ENCODE measurements around the gene TMEM168. TPM values are rescaled to one million over a fixed set of nuclear protein-coding genes. Genes with fewer than 3 reads are reported as not detected.

TMEM168 gene
- total and polyA plus RNA-seq, 2 of the 13 experiments (the other 11 are each of a cell fraction or from before 2014, with no cell fraction given), result 8.7 to 15.7 TPM

DNA sequence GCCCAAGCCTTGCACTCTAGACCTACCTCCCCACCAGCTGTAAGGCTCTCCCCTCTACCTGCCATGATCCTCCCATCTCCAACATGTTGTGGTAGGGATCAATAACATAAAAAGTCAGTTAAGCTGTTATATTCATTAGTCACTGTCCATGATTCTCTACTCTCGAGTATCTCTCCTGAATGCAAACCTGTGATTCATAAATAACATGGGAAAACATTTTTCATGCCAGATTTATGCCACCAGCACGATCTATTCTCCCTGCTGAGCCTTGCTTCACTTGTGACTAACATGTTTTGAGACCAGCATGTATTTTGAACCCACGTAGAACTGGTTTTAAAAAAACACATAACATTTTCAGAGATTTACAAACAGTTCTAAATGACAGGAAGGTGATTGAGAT lies 30.3 kb downstream of the TMEM168 start:
- intact Hi-C loops (cut with micrococcal nuclease; ENCODE audit: unreplicated experiment), result no loop called here
- POLR2A ChIA-PET, result no interaction called here
- Histone ChIP-seq H3K4me1 (ENCODE audit: insufficient read depth, low read length) (no peaks in the 10 kb centered on the region), H3K4me2 (ENCODE audit: low read depth, low read length) (no peak overlapping the region), H3K27ac (ENCODE audit: extremely low read length, insufficient read depth, low read length) (no peak overlapping the region), H3K9me3 (ENCODE audit: low read length) (no peaks in the 10 kb centered on the region), H4K20me1 (ENCODE audit: insufficient read depth, low read length) (no peaks in the 10 kb centered on the region), H3K79me2 (ENCODE audit: insufficient read depth, low read length) (no peaks in the 10 kb centered on the region), H3K4me3 (replicated peaks in 1 of 3; ENCODE audit: insufficient read depth in 1 of 3, low read depth in 2 of 3, low read length in 3 of 3) (no peak overlapping the region), H2AFZ (ENCODE audit: low read length) (no peak overlapping the region), H3K36me3 (replicated peaks in 1 of 2; ENCODE audit: control insufficient read depth in 1 of 2, insufficient read depth in 2 of 2, low read length in 2 of 2) (no peaks in the 10 kb centered on the region), H3K27me3 (ENCODE audit: control insufficient read depth in 1 of 2, insufficient read depth in 2 of 2, low read length in 2 of 2) (no peaks in the 10 kb centered on the region; a peak in 1 of 5 replicates), H3K9ac (ENCODE audit: insufficient read depth, low read depth, low read length) (no peak overlapping the region)
- DNase-seq (ENCODE audit: low spot score), result no peak
- ATAC-seq, result no peak
- FAIRE-seq, result no peak
- WGBS (ENCODE audit: low lambda C conversion rate), result 18% methylated on average over 3 of the region's 3 CpGs
- TF ChIP-seq MIER3 (CRISPR knock-in tag; IDR thresholded peaks at IDR 0.05; ENCODE audit: borderline replicate concordance), result no peak
- no peak for TF ChIP-seq ZNF10 (CRISPR knock-in tag; IDR thresholded peaks at IDR 0.05; ENCODE audit: borderline replicate concordance, low read depth)
- TF ChIP-seq, protein P1, sequence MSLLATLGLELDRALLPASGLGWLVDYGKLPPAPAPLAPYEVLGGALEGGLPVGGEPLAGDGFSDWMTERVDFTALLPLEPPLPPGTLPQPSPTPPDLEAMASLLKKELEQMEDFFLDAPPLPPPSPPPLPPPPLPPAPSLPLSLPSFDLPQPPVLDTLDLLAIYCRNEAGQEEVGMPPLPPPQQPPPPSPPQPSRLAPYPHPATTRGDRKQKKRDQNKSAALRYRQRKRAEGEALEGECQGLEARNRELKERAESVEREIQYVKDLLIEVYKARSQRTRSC (CRISPR knock-in tag; IDR thresholded peaks at IDR 0.05; ENCODE audit: low read depth), result no peak
- no peak for TF ChIP-seq TGIF2 (CRISPR knock-in tag; IDR thresholded peaks at IDR 0.05)
- TF ChIP-seq SRSF1 (optimal IDR thresholded peaks at IDR 0.05; ENCODE audit: low read depth, low read length), result no peak
- TF ChIP-seq POLR2A (IDR thresholded peaks at IDR 0.05; ENCODE audit: insufficient read depth in 1 of 2, low read depth in 2 of 2, low read length in 2 of 2), result no peak
- TF ChIP-seq THYN1 (CRISPR knock-in tag; IDR thresholded peaks at IDR 0.05; ENCODE audit: borderline replicate concordance, low read depth), result no peak
- TF ChIP-seq ZFP36L2 (CRISPR knock-in tag; IDR thresholded peaks at IDR 0.05), result no peak
- no peak for TF ChIP-seq SPEN (CRISPR knock-in tag; IDR thresholded peaks at IDR 0.05; ENCODE audit: low read depth)
- TF ChIP-seq, protein P2, sequence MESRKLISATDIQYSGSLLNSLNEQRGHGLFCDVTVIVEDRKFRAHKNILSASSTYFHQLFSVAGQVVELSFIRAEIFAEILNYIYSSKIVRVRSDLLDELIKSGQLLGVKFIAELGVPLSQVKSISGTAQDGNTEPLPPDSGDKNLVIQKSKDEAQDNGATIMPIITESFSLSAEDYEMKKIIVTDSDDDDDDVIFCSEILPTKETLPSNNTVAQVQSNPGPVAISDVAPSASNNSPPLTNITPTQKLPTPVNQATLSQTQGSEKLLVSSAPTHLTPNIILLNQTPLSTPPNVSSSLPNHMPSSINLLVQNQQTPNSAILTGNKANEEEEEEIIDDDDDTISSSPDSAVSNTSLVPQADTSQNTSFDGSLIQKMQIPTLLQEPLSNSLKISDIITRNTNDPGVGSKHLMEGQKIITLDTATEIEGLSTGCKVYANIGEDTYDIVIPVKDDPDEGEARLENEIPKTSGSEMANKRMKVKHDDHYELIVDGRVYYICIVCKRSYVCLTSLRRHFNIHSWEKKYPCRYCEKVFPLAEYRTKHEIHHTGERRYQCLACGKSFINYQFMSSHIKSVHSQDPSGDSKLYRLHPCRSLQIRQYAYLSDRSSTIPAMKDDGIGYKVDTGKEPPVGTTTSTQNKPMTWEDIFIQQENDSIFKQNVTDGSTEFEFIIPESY (CRISPR knock-in tag; IDR thresholded peaks at IDR 0.05), result no peak
- TF ChIP-seq ZNF260 (CRISPR knock-in tag; IDR thresholded peaks at IDR 0.05; ENCODE audit: borderline replicate concordance, low read depth), result no peak
- TF ChIP-seq, protein P3, sequence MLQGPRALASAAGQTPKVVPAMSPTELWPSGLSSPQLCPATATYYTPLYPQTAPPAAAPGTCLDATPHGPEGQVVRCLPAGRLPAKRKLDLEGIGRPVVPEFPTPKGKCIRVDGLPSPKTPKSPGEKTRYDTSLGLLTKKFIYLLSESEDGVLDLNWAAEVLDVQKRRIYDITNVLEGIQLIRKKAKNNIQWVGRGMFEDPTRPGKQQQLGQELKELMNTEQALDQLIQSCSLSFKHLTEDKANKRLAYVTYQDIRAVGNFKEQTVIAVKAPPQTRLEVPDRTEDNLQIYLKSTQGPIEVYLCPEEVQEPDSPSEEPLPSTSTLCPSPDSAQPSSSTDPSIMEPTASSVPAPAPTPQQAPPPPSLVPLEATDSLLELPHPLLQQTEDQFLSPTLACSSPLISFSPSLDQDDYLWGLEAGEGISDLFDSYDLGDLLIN (CRISPR knock-in tag; IDR thresholded peaks at IDR 0.05; ENCODE audit: borderline replicate concordance), result no peak
- TF ChIP-seq PHB2 (IDR thresholded peaks at IDR 0.05; ENCODE audit: partially characterized antibody), result no peak
- TF ChIP-seq RARG (CRISPR knock-in tag; IDR thresholded peaks at IDR 0.05; ENCODE audit: low read depth), result no peak
- no peak for TF ChIP-seq ZFP1 (CRISPR knock-in tag; IDR thresholded peaks at IDR 0.05)
- no peak for TF ChIP-seq THAP11 (CRISPR knock-in tag; IDR thresholded peaks at IDR 0.05)
- TF ChIP-seq MYNN (CRISPR knock-in tag; IDR thresholded peaks at IDR 0.05; ENCODE audit: low read depth), result no peak
- TF ChIP-seq ZNF546 (CRISPR knock-in tag; conservative IDR thresholded peaks at IDR 0.05), result no peak
- CTCF ChIA-PET (ENCODE audit: low intra/inter-chr PET ratio, low total read pairs), result no interaction called here
- BruUV-seq (replicated peaks), result no TSS peak
- in situ Hi-C loops (cut with HindIII; ENCODE audit: extremely low pct_ligation_motif_present, low pct_unique_long_range_greater_than_20kb), result no loop called here
